Prostate gland (tissue), 2 donors: Measurements from ENCODE around the gene SNAPC2. TPM values are rescaled to one million over a fixed set of nuclear protein-coding genes. Genes with fewer than 3 reads are reported as not detected.

Experiments
- DNase-seq: peaks from one replicate; pipeline ENCODE4 v3.0.0-alpha.2; 2019; ENCODE audit warnings: low spot score
- H3K27ac ChIP-seq, 2 donors: fragments of 200-600 bp; sonication (generic); 2 replicates each; pipeline ENCODE4 v1.5.1; 2017 to 2019
- H3K27me3 ChIP-seq: fragments of 200-600 bp; sonication (generic); replicated peaks from 2 replicates; pipeline ENCODE4 v1.5.1; 2019; ENCODE audit not compliant: insufficient read depth
- H3K36me3 ChIP-seq, 2 donors: fragments of 200-600 bp; sonication (generic); 1 replicate in 1 of 2; 2 replicates in 1 of 2; pipeline versions ENCODE4 v1.5.1 to v1.8.1; 2017 to 2019
- H3K4me1 ChIP-seq: fragments of 200-600 bp; sonication (generic); replicated peaks from 2 replicates; pipeline ENCODE4 v1.5.1; 2019
- H3K4me3 ChIP-seq, 2 donors: fragments of 200-600 bp; sonication (generic); 2 replicates each; pipeline ENCODE4 v1.5.1; 2017 to 2019
- H3K9me3 ChIP-seq: fragments of 200-600 bp; sonication (generic); 2 replicates; pipeline ENCODE4 v1.5.1; 2017
- POLR2A ChIP-seq: fragments of 450-650 bp; IDR thresholded peaks from one replicate; pipeline ENCODE4 v1.6.1; 2016; ENCODE audit warnings: antibody characterized with exemption, mild to moderate bottlenecking
- POLR2AphosphoS5 ChIP-seq: sonication (generic); formaldehyde crosslinking; IDR thresholded peaks from one replicate; pipeline ENCODE4 v1.6.1; 2017; ENCODE audit warnings: antibody characterized with exemption
- WGBS: methylation state at CpG from one replicate; pipeline ENCODE4 v1.1.5; 2018; 5-methylcytosine and 5-hydroxymethylcytosine counted together
- intact Hi-C: fragments of 100-400 bp; cut with DNase I; formaldehyde crosslinking; loops from one replicate; pipeline ENCODE4 v1.14.2; 2022
- total RNA-seq, 2 donors: library from RNA; depleted of rRNA; stranded (reverse); fragments of >200 nt; gene quantifications; one replicate each; pipeline ENCODE4 v1.1.0, GENCODE V29; 2016
- TF ChIP-seq, protein P1 (sequence below), 4 experiments: fragments of 200-600 bp in 2 of 4; fragments of 450-650 bp in 2 of 4; sonication (generic) in 2 of 4; IDR thresholded peaks; 1 replicate in 3 of 4; 2 replicates in 1 of 4; pipeline ENCODE4 v1.5.1; 2016 to 2019; ENCODE audit warnings: antibody characterized with exemption in 4 of 4, mild to moderate bottlenecking in 2 of 4, moderate library complexity in 2 of 4

The SNAPC2 gene
- total RNA-seq, 2 donors from 2014 or later: 37.4 to 95.0 TPM

DNA sequence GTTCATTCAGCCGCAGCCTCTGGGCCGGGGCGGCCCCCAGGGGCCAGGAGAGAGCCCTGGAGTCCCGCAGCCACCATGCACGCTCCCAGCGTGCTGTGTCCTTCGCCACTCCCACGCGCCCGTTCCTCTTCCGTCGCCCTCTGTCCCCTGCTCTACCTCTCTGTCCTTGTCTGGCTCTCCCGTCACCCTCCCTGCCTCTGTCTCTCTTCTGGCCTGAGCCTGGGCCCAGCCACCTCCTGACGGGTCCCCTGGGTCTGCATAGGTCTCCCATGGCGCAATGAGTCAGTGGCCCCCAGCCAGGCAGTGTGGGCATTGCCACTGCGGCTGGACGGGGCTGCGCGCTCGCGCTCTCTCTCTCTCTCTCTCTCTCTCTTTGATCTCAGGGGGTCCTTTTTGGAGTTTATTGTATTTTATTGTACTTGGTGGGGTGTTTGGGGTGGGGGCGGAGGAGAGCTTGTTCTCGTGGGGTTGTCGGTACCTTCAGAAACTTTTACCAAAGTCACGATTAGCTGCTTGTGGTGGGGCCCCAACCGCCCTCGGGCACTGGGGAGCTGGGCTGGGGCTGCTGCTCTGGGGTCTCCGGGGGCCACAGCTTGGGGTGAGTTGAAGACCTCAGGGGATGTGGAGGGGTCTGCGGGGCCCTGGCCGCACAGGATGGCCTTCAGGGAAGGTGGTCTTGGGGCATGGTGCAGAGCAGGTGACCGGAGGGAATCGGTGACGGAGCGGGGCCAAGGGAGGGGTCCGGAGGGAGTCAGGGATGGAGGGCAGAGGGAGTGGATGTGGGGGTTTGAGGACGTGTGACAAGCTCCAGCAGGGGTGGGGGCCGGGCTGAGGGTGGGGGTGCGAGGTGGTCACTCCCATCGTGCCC lies 7.2 kb upstream of the SNAPC2 start:
- H3K36me3 ChIP-seq: peaks cover 11 to 27% of the 10 kb centered on the region in 2 donors
- no peaks in the 10 kb centered on the region for H3K9me3 ChIP-seq
- no peaks in the 10 kb centered on the region for H3K4me1 ChIP-seq
- TF ChIP-seq POLR2A (no peak), POLR2AphosphoS5 (no peak)
- TF ChIP-seq, protein P1, sequence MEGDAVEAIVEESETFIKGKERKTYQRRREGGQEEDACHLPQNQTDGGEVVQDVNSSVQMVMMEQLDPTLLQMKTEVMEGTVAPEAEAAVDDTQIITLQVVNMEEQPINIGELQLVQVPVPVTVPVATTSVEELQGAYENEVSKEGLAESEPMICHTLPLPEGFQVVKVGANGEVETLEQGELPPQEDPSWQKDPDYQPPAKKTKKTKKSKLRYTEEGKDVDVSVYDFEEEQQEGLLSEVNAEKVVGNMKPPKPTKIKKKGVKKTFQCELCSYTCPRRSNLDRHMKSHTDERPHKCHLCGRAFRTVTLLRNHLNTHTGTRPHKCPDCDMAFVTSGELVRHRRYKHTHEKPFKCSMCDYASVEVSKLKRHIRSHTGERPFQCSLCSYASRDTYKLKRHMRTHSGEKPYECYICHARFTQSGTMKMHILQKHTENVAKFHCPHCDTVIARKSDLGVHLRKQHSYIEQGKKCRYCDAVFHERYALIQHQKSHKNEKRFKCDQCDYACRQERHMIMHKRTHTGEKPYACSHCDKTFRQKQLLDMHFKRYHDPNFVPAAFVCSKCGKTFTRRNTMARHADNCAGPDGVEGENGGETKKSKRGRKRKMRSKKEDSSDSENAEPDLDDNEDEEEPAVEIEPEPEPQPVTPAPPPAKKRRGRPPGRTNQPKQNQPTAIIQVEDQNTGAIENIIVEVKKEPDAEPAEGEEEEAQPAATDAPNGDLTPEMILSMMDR (IDR thresholded peaks at IDR 0.05): no peak
- intact Hi-C loops: no loop called here
- WGBS: 92% methylated on average over 39 of the region's 39 CpGs
- H3K27ac ChIP-seq: no peak overlapping the region
- H3K4me3 ChIP-seq: no peak overlapping the region
- no peak for DNase-seq
- no peaks in the 10 kb centered on the region for H3K27me3 ChIP-seq

DNA sequence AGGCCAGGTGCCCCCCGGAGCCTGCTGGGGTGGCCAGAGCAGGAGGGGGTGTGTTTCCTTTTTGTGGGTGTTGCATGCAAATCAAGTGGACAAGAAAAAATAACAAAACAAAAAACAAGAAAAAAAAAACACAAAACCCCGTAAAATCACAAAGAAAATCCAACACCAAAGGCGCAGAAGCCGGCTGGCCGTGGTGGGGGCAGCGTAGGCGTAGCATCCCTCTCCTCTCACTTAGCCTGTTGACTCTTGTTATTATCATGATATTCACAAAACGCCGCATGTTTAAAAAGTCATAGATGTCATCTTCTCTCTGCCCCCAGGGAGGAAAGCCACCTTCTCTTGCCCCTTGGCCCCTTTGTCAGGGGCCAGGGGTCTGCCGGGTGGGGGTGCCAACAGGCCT lies 6.5 kb upstream of the SNAPC2 start:
- Histone ChIP-seq H3K4me3 (no peak overlapping the region), H3K9me3 (no peaks in the 10 kb centered on the region), H3K36me3 (peaks cover 11 to 27% of the 10 kb centered on the region in 2 donors), H3K27me3 (no peaks in the 10 kb centered on the region), H3K4me1 (no peaks in the 10 kb centered on the region), H3K27ac (no peak overlapping the region)
- no peak for DNase-seq
- TF ChIP-seq POLR2A: no peak
- TF ChIP-seq POLR2AphosphoS5: no peak
- TF ChIP-seq, protein P1 (IDR thresholded peaks at IDR 0.05): no peak
- 88% methylated on average over 10 of the region's 10 CpGs for WGBS
- intact Hi-C loops: no loop called here

DNA sequence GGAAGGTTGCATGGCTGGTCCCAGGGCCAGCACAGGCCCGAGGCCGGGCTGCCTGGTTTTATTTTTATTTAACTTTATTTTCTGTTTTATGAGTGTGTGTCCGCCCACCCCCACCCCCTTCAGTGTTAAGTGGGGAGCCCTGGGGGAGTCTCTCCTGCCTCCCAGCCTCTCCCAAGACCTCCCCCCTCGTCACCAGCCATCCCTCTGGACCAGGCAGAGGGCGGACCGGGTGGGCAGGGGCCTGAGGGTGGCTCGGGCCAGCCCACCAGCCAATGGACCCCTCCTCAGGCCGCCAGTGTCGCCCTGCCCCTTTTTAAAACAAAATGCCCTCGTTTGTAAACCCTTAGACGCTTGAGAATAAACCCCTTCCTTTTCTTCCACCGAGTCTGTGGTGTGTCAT lies 6.0 kb upstream of the SNAPC2 start:
- no peaks in the 10 kb centered on the region for H3K4me1 ChIP-seq
- no peak overlapping the region for H3K27ac ChIP-seq
- H3K36me3 ChIP-seq: peaks cover 11 to 27% of the 10 kb centered on the region in 2 donors
- H3K9me3 ChIP-seq: no peaks in the 10 kb centered on the region
- TF ChIP-seq POLR2A (no peak), POLR2AphosphoS5 (no peak)
- TF ChIP-seq, protein P1 (IDR thresholded peaks at IDR 0.05): no peak
- H3K4me3 ChIP-seq: no peak overlapping the region
- no peak for DNase-seq
- 61% methylated on average over 12 of the region's 12 CpGs for WGBS
- intact Hi-C loops: no loop called here
- H3K27me3 ChIP-seq: no peaks in the 10 kb centered on the region

DNA sequence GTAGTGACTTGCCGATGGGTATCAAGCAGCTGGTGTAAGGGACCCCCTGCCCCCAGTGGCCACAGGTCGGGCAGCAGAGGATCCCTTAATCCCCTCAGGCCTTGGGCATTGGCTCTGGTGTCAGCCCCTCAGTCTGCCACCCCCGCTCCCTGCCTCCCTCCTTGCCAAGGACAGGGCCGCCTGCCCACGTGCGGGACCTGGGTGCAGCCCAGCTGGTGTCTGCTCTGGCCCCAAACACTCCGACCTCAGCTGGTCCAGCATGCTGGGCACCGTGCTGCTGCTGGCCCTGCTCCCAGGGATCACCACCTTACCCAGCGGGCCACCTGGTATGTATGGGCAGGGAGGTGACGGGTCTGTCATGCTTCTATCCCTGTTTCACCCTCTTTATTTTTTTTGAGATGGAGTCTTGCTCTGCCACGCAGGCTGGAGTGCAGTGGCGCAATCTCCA lies 5.5 kb upstream of the SNAPC2 start, which contains the start of gene TGFBR3L:
TSS of gene TGFBR3L (plus strand) at position 233 of the 448 bp plus-strand sequence.
- Histone ChIP-seq H3K27ac (no peak within 1 kb of the TSS), H3K4me1 (no peaks in the 10 kb centered on the region), H3K27me3 (no peaks in the 10 kb centered on the region), H3K4me3 (no peak within 1 kb of the TSS), H3K36me3 (peaks cover 11 to 27% of the 10 kb centered on the region in 2 donors), H3K9me3 (no peaks in the 10 kb centered on the region)
- DNase-seq: no peak
- intact Hi-C loops: no loop called here
- WGBS: 68% methylated on average over 12 of the region's 12 CpGs
- TF ChIP-seq, protein P1 (IDR thresholded peaks at IDR 0.05): no peak
- TF ChIP-seq POLR2A (no peak), POLR2AphosphoS5 (no peak)
